ENCODE data around the gene TBC1D8.

GRCh38 chr2:100993294-100993693, 157.9 kb downstream of the TBC1D8 start:
- TF ChIP-seq CTCF (conservative IDR thresholded peaks at IDR 0.05) (no peak), ZFX (IDR thresholded peaks at IDR 0.05) (no peak)
